Umbilical cord (tissue), 2 donors: ENCODE results near the gene XRN2. TPM values are rescaled to one million over a fixed set of nuclear protein-coding genes. Genes with fewer than 3 reads are reported as not detected.

Source experiments
- DNase-seq: peaks from one replicate; pipeline ENCODE4 v3.0.0-alpha.2; 2015; ENCODE audit warnings: low spot score
- total RNA-seq: library from RNA; depleted of rRNA; stranded (reverse); fragments of >200 nt; gene quantifications from one replicate; pipeline ENCODE4 v1.2.3, GENCODE V29; 2014; ENCODE audit warnings: low replicate concordance; ENCODE audit not compliant: insufficient read depth

Gene XRN2
- total RNA-seq, 1 donor from 2014 or later = 54.9 TPM

- DNase-seq = no peak
These were observed 1.0 kb upstream of the XRN2 start for GRCh38 chr20:21301940-21302663.

GRCh38 chr20:21302664-21303060 lies 469 bp upstream of the XRN2 start:
- DNase-seq = no peak

GRCh38 chr20:21303872-21304586 lies 898 bp downstream of the XRN2 start:
- DNase-seq = peak; percentile 48

- DNase-seq = no peak
These were observed 5.2 kb downstream of the XRN2 start for GRCh38 chr20:21308340-21308739.

GRCh38 chr20:21309678-21310467 lies 6.7 kb downstream of the XRN2 start:
- DNase-seq = no peak

GRCh38 chr20:21312813-21313474 lies 9.8 kb downstream of the XRN2 start:
- DNase-seq = no peak

GRCh38 chr20:21315138-21315537 lies 12.0 kb downstream of the XRN2 start:
- no peak for DNase-seq

GRCh38 chr20:21322083-21322710 lies 19.1 kb downstream of the XRN2 start:
- no peak for DNase-seq

GRCh38 chr20:21322921-21323331 lies 19.8 kb downstream of the XRN2 start:
- no peak for DNase-seq

- DNase-seq = no peak
These were observed 20.5 kb downstream of the XRN2 start for GRCh38 chr20:21323640-21324039.

- no peak for DNase-seq
These were observed 21.0 kb downstream of the XRN2 start for GRCh38 chr20:21324126-21324525.

- DNase-seq = no peak
These were observed 22.2 kb downstream of the XRN2 start for GRCh38 chr20:21325296-21325695.

GRCh38 chr20:21326700-21327099 lies 23.6 kb downstream of the XRN2 start:
- DNase-seq = no peak

- DNase-seq = no peak
These were observed 33.5 kb downstream of the XRN2 start for GRCh38 chr20:21336455-21337151.

- DNase-seq = no peak
These were observed 35.2 kb downstream of the XRN2 start for GRCh38 chr20:21338291-21338690.

- no peak for DNase-seq
These were observed 36.4 kb downstream of the XRN2 start for GRCh38 chr20:21339499-21339898.

GRCh38 chr20:21340991-21341697 lies 38.0 kb downstream of the XRN2 start:
- DNase-seq = no peak

- DNase-seq = no peak
These were observed 39.7 kb downstream of the XRN2 start for GRCh38 chr20:21342656-21343345.

- no peak for DNase-seq
These were observed 41.2 kb downstream of the XRN2 start for GRCh38 chr20:21344206-21344900.
